Stimulated activated CD4-positive, alpha-beta T cell treated with anti-CD3 and anti-CD28 coated beads, Interleukin-4, amount 100 ng/mL, for 1 hour (primary cell): Measurements from ENCODE around the gene HMGN4.
"Not testable (repeated sequence)": the region's sequence is repeated elsewhere in the genome, so short reads cannot be mapped to it uniquely, and the experiment has no call there.

ENCODE experiments used
- DNase-seq: peaks from one replicate; pipeline ENCODE4 v3.0.0-alpha.2; 2020

Gene HMGN4

DNA sequence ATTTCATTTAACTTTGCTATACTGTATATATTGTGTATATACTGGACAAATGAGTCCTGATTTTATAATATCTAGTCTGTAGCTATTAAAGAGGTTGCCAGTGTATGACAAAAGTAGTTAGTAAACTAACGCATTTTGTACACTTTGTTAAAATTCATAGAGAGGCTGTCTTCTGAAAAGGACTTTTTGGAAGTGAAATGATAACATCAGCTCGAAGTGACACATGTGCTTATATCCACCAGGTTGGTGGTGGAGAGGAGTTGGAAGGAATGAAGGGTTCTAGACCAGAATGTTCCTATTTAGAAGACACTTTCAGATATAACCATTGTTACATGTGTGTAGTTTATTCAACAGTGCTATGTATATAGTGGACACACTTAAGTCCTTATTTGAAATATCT, 13.9 kb upstream of the HMGN4 start:
- not testable (repeated sequence) for DNase-seq

DNA sequence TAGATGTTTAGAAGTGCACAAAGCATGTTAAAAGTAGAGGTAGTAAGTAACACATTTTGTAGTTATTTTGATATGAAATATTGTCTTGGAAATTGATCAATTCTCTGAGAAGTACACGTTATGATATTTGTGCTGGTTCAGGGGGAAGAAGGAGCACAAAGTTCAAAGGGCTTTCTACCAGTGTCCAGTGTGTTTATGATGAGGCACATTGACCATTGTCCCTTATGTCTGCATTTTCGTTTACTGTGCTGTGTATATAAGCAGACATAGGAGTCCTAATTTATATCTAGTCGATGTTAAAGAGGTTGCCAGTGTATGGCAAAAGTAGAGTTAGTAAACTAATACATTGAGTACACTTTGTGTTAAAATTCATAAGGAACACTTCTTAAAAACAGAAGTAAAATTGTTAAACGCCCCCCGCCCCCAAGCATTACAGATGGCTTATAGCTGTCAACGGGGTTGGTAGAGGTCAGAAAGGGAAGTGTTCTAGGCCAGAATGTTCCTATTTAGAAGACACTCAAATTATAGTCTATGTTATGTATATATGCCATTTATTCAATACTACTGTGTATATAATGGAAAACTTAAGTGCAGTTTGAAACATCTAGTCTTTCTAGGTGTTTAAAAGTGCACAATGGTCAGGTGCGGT, 13.3 kb upstream of the HMGN4 start:
- no peak for DNase-seq

DNA sequence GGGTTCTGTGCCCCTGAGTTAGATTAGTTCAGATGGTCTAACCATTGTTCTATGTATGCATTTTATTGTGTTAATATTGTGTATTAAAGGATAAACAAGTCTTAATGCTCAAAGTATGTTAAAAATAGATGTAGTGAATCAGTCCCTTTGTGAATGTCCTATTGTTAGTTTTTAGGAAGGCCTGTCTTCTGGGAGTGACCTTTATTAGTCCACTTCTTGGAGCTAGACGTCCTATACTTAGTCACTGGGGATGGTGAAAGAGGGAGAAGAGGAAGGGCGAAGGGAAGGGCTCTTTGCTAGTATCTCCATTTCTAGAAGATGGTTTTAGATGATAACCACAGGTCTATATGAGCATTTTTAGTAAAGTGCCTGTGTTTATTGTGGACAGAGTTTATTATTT, 12.3 kb upstream of the HMGN4 start:
- no peak for DNase-seq

- no peak for DNase-seq
Observed at GRCh38 chr6:26526928-26527327, 11.2 kb upstream of the HMGN4 start.

DNA sequence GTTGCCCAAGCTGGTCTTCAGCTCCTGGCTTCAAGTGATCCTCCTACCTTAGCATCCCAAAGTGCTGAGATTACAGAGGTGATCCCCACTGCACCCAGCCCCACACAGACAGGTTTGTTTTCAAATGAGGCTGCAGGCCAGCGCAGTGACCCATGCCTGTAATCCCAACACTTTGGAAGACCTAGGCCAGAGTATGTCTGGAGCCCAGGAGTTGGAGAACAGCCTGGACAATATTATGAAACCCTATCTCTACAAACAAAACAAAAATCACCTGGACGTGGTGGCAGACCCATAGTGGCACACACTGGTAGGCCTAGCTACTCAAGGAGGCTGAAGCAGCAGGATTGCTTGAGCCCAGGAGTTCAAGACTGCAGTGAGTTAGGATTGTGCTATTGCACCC, 8.0 kb upstream of the HMGN4 start:
- no peak for DNase-seq

DNA sequence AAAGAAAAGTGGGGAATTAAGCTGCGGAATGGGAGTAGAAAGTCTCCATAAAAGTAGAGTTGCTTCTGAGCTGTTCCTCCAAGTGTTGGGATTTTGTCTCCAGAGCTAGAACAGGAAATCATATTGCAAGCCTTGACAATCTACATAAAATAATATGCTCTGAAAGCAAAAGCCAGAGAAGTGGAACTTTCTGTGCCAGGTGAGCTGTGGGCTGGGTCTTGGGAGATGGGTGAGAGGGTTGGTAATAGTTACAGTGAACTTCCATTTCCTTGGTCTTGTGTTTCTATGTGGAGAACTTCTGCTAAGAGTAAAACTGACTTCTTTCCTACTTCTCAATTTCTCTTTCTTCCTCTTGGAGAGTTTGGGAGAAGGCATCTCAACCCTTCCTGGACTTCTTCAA, 6.3 kb upstream of the HMGN4 start:
- no peak for DNase-seq

DNA sequence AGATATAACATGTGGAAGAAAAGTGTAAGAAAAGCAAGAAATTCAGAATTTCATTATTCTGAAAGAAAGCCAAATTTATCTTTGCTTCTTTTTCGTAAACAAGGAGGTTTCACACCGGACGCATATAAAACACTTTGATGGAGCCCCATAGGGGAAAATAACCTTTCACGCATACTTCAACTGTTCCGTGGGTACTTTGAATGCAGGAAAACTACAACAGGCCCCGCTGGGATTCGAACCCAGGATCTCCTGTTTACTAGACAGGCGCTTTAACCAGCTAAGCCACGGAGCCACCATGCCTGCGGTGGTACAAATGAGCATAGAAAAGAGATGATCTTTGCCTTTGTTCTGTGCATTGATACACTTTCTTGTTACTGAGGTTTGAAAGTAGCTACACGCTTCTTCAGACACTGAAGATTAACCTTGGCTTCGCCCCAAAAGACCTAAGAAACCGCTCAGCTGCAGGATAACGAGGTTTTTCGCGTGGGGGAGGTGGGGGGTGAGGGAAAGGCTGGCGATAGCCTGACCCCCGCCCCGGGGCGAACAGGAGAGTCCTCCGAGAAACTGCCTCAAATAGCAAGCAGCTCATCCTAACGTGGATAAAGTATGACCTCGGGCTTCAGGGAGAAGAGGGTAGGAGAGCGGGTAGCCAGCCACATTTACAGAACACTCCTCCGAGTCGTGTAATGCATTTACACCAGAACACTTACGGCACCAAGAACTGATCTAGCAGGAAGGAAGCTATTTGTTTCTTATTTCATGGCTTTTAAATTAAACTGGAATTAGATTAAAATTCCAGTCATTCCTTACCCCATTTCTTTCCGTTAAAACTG, 5.3 kb upstream of the HMGN4 start:
- peak; percentile 86 for DNase-seq

DNA sequence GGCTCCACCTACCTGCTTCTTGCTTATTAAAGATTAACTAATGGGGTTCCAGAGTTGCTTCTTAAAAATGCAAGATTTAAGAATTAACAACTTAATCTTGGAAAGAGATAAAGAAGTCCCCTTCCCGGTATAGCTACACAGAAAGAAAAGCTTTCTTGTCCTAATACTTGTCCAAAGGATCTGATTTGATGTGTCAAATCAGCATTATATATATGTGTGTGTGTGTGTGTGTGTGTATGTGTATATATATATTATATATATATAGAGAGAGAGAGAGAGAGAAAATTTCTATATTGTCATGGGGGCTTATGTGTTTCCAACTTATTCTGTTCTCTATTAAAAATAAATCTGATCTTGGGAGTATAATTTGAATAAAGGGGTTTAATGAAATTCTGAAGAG, 4.6 kb upstream of the HMGN4 start:
- no peak for DNase-seq

DNA sequence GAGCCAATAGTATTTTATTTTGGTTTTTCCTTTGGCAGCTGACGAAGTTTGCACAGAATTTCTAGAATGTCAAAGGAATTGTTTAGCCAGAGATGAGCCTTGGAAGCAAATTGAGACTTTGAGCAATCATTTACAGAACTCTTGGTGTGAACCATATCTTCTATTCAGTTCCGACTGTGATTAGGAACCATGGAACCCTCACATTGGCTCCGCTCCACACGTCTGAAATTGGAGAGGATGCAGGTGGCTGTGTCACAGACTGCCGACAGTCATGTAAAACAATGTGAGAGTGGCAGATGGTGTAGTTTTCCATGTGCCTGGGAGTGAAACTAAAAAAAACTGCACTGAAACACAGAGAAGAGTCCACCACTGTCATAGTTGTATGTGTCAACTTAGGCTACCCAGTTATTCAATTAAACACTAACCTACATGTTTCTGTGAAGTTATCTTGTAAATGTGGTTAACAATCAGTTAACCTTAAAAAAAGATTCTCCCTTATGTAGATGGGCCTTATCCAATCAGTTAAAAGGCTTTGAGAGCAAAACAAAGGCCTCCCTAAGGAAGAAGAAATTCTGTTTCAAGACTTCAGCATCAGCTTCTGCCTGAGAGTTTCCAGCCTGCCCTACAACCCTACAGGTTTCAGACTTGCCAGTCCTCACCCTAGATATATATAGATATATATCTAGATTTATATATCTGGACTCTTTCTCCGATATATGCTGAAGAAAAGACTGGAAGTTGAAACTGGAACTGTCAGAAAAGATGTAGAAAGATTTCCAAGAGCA, 3.3 kb upstream of the HMGN4 start:
- no peak for DNase-seq

GRCh38 chr6:26536571-26537159, 1.5 kb upstream of the HMGN4 start:
- peak; percentile 23 for DNase-seq

DNA sequence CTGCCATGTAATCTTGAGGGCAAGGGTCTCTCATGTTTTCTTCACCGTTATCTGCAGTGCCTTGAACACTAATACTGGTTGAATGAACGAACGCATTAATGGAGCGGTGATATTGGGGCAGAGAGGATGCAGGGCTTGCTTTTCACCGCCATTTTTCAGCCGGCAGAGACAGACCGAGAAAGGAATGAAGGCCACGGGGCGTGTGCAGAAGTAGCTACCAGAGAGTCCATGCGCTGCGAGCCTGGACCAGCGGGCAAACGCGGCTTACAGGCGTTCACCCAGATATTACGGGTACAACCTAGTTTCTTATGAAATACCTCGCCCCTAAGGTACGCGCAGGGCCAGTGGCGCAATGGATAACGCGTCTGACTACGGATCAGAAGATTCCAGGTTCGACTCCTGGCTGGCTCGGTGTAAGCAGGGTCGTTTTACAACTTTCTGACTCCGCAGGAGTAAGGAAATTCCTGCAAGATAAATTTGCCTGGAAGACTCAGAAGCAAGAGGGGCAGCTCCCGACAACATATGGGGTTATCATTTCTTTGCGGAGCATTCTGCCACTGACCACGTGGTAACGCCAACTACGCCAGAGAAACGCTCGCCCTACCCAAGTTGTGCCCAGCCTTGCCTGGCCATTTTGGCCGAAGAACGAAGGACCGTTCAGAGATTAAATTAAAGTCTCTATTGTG, 863 bp upstream of the HMGN4 start:
- DNase-seq = peak; percentile 81

GRCh38 chr6:26538572-26538902, 371 bp downstream of the HMGN4 start:
- no peak for DNase-seq

- no peak for DNase-seq
Observed at GRCh38 chr6:26539071-26539615, 977 bp downstream of the HMGN4 start.

- DNase-seq = no peak
Observed at GRCh38 chr6:26541579-26541978, 3.4 kb downstream of the HMGN4 start.

DNA sequence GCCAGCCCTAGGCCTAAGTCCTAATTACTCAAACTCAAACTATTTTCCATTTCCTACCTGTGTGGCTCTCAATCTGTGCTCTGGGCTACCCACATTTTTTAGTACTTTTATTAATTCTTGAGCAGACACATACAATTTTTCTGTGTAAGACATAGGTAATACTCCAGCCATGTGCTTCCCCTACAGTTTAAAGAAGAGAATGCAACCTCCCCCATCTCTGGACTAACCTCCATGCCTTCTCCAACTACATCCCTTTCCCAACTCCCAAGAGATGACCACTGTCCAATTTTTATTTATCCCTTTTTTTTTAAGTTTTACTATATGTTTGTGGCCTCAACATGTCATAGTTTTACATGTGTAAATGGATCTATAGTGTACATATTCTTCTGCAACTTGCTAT, 5.8 kb downstream of the HMGN4 start:
- DNase-seq = no peak

DNA sequence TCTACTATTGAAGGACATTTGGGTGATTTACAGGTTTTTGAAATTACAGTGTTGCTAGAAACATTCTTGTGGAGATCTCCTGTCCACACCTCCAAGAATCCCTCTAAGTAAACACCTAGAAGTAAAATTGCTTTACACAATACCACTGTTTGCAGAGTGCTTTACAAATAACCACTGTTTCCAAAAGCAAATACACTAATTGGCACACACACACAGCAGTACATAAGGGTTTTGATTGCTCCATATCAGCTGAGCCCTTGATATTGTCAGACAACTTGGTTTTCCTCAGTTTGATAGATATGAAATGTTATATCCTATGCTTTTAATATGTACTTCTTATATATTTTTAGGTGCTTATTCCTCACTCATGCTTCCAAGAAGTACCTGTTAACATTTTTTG, 6.3 kb downstream of the HMGN4 start:
- no peak for DNase-seq

DNA sequence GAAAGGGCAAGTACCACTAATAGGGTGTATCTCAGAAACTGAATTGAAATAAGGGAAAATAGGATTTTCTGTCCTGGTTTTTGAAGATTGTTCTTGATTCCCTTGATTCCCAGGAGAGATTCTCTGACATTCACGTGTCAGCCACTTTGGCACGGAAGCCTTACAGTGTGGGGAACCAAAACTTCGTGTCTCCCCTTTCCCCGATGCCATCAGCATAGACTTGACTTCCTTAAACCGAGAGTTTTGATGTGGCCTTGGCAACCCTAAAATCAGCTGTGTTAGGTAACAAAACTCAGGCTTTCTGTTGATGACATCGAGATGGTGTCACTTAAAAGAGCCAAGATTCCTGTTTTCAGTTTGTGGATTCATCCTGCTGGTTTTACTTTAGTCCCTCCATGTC, 7.5 kb downstream of the HMGN4 start:
- no peak for DNase-seq

- not testable (repeated sequence) for DNase-seq
Observed at GRCh38 chr6:26547363-26547762, 9.2 kb downstream of the HMGN4 start.

- peak; percentile 60 for DNase-seq
Observed at GRCh38 chr6:26550250-26550993, 12.3 kb downstream of the HMGN4 start.

GRCh38 chr6:26552205-26552604, 14.0 kb downstream of the HMGN4 start:
- DNase-seq = no peak

- DNase-seq = no peak
Observed at GRCh38 chr6:26552640-26553188, 14.5 kb downstream of the HMGN4 start.

- peak; percentile 78 for DNase-seq
Observed at GRCh38 chr6:26553264-26553634, 15.1 kb downstream of the HMGN4 start.
